NCI-H526 treated with DMSO at 0.1 percent for 48 hours (cell line): ENCODE data around the gene SLC23A1.
"Not testable (repeated sequence)": the region's sequence is repeated elsewhere in the genome, so short reads cannot be mapped to it uniquely, and the experiment has no call there.

Experiments
- DNase-seq: peaks from one replicate; lab custom pipeline; 2025; lab: John Stamatoyannopoulos, UW

Gene SLC23A1

DNA sequence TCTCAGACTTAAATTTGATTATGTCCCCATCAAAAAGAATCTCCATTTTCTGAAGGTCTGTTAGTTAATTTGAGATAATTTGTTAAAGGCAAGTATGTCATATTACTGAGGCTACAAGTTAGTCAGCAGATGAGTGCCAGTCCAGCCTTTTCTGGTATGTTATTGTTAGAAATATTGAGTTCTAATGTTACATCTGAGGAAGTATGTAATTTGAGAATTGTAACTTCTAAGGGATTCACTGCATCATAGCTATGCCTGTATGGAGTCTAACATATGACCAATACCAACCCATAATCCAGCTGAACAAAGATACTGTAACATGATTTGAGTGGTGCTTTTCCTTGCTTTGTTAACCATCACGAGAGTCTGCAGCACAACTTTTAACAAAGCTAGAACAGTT is 13.9 kb downstream of the SLC23A1 start:
- DNase-seq, result no peak

DNA sequence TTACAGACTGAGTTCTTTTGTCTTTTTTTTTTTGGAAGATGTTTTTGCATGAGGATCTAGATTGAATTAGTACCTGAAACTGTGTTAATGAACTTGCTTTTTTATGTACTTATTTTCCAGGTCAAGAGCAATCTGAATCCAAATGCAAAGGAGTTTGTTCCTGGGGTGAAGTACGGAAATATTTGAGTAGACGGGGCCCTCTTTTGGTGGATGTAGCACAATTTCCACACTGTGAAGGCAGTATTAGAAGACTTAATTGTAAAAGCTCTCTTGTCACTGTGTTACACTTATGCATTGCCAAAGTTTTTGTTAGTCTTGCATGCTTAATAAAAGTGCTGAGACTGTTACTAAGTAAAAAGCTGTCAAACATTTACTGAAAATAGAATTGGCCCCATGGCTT is 14.5 kb downstream of the SLC23A1 start:
- no peak for DNase-seq

DNA sequence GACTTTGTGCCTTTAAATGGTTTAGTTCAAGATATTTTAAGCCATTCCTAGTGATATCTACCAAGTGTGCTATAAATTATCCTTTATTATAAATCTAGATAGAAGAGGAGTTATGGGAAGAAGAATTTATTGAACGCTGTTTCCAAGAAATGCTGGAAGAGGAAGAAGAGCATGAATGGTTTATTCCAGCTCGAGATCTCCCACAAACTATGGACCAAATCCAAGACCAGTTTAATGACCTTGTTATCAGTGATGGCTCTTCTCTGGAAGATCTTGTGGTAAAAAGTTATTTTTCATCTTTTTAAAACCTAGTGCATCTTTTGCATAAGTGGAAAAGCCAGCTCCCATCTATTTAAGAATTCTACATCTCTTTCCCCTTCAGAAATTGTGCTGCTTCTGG is 18.6 kb downstream of the SLC23A1 start:
- no peak for DNase-seq

DNA sequence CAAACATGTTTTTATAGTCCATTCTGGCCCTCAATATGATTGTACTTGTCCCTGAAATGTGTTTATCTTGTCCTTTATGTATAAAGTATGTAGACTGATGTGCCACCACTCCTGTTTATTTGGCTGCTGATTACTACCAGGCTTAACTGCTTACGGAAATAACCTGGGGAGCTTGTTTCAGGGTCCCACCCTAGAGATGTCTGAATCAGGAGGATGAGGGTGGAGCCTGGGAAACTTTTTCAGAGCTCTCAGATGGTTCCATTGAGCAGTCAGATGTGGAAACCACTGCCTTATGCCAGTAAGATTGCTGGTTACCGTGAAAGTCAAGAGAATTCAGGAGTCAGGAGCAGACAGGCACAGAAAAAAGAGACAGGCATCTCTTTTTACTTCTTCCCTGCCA is 19.2 kb downstream of the SLC23A1 start:
- no peak for DNase-seq

DNA sequence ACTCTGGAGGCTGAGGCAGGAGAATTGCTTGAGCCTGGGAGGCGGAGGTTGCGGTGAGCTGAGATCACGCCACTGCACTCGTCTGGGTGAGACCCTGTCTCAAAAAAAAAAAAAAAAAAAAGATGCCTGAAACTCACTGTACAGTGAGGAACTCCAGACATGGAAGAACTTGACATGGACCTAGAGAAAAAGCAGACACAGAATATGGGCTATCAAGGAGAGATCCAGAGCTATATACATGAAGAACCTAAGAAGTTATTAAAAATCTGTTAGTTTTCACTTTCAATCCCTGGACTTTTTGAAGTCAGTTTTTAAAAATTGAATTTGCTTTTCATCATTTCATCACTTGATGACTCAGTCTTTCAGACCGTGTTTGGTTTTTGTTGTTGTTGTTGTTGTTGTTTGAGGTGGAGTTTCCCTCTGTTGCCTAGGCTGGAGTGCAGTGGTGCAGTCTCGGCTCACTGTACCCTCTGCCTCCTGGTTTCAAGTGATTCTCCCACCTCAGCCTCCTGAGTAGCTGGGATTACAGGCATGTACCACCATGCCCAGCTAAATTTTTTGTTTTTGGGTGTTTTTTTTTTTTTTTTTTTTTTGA is 21.2 kb downstream of the SLC23A1 start:
- no peak for DNase-seq

DNA sequence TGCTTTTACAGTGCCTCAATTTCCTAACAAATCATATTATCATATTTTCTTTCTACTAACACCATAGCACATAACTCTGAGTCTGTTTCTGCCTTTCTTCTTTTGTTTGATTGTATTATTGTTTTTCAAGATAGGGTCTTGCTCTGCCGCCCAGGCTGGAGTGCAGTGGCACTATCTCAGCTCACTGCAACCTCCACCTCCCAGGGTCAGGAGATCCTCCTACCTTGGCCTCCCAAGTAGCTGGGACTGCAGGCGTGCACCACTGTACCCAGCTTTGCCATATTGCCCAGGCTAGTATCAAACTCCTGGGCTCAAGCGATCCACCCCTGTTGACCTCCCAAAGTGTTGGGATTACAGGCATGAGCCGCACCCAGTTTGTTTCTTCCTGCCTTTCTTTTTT is 22.7 kb downstream of the SLC23A1 start:
- DNase-seq, result no peak

DNA sequence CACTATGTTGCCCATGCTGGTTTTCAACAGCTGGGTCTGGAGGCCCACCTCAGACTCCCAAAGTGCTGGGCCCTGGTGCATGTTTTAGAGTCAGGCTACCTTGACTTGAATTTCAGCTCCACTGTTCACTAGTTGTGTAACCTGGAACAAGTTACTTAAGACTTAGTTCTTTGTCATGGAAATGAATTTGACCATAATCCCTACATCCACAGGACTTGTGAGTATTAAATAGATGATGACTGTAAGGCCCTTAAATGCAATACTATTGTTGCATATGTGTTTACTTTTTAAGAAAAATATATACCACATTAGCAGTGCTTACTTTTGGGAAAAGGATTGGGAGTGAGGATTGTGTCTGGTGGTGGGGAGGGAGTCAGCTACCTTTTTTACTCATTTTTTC is 25.0 kb downstream of the SLC23A1 start:
- no peak for DNase-seq

DNA sequence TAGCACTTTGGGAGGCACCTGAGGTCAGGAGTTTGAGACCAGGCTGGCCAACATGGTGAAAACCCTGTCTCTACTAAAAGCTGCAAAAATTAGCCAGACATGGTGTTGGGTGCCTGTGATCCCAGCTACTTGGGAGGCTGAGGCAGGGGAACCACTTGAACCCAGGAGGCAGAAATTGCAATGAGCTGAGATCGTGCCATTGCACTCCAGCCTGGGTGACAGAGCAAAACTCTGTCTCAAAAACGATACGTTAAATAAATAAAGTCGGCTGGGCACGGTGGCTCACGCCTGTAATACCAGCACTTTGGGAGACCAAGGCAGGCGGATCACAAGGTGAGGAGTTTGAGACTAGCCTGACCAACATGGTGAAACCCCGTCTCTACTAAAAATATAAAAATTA is 27.2 kb downstream of the SLC23A1 start:
- DNase-seq, result not testable (repeated sequence)

DNA sequence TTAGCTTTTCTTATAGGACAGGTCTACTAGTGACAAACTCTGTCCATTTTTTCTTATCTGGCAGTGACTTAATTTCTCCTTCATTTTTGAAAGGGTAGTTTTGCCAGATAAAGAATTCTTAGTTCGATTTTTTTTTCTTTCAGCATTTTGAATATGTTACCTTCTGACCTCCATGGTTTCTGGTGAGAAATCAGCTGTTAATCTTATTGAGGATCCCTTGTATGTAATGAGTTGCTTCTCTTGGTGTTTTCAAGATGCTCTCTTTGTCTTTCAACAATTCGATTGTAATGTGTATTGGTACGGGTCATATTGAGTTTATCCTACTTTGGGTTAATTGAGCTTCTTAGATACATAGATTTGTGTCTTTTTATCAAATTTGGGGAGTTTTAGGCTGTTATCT is 28.9 kb downstream of the SLC23A1 start:
- DNase-seq, result no peak

DNA sequence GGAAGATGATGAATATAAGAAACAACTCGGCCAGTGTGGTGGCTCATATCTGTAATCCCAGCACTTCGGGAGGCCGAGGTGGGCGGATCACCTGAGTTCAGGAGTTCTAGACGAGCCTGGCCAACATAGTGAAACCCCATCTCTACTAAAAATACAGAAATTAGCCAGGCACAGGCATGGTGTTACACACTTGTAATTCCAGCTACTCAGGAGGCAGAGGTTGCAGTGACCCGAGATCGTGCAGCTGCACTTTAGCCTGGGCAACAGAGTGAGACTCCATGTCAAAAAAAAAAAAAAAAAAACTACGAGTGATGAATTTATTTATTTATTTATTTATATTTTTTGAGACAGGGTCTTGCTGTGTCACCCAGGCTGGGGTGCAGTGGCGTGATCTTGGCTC is 35.2 kb downstream of the SLC23A1 start:
- DNase-seq, result not testable (repeated sequence)

DNA sequence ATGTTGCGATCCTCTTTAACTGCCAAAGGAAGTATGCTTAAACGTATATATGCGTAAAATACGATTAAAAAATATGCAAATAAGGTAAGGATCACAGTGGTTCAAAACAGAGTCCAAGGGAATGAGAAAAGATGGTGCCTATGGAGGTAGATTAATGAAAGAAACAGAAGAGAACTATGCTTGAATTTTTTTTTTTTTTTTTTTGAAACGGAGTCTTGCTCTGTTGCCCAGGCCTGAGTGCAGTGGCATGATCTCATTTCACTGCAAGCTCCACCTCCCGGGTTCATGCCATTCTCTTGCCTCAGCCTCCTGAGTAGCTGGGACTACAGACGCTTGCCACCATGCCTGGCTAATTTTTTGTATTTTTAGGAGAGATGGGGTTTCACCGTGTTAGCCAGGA is 37.7 kb downstream of the SLC23A1 start:
- not testable (repeated sequence) for DNase-seq

DNA sequence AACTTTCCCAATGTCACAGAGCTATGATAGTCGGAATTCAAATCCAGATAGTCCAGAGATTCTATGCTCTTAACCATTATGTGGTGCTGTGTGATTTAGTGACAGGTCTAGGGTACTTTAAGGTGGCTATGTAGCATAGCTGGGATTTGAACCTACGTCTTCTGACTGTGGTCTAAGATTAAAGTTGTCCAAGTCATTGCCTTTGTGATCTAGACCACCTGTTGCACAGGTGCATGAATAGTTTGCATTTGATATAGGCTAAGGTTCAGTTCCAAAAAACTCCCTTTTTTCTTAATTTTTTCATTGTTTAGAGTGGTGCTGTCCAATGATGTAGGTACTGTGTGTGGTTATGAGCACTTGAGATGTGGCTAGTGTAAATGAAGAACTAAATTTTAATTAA is 38.9 kb downstream of the SLC23A1 start:
- no peak for DNase-seq

DNA sequence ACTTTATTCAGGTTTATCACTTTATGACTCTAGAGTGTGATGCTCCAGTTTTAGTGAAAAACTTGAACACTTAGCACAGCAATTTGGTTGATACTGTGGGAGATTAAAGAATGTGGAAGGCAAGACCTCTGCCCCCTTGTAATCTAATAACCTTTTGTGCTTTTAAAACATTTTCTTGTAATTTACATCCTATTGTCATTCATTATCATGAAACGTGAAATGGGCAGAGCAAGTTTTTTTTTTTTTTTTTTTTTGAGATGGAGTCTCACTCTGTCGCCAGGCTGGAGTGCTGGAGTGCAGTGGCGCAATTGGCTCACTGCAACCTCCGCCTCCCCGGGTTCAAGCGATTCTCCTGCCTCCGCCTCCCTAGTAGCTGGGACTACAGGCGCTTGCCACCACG is 39.6 kb downstream of the SLC23A1 start:
- no peak for DNase-seq

DNA sequence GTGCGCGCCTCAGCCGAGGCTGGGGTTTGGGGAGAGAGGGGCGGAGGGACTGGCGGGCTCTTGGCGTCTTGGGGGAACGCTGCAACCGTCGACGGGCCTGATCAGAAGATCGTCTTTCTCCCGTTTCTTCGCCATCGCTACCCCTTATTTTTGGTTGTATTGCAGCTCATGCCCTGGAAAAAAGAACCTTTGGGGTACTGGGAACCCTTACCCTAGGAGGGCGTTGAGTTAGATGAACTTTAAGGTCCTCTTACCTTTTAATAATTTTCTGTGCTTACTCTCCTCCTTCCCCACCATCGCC is 40.7 kb downstream of the SLC23A1 start:
- DNase-seq, result no peak

DNA sequence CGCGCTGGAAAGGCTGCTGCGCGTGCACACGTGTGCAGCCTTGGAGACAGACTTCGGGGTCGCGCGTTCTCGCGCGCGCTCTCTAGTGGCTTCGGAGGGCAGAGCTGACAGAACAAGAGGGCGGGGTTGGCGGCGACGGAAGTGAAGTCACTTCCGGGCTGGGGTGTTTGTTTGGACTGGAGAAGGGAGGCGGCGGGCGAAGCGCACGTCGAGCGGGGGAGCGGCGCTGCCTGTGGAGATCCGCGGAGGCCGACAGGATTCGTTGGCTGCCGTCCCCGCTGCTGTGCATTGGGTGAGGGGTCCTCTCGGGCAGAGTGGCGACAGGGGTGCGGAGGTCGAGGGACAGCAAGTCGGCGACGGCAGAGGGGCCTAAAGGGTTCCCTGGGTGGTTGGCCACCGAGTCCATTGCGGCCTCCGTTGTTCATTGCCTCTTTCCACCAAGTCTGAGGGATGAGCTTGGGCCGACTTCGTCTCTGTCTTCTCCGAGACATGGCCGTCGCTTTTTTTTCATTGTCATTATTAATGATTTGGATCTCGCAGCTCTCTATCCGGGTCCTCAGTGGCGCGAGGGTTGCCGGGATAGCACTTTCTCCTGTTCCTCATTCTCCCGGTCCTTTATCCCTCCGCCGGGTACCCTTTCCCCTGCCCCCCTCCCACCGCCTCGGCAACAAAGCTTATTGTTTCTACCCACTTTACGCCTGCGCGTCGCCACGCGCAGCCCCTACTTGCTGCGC is 41.2 kb downstream of the SLC23A1 start, which contains the start of gene PAIP2:
Gene PAIP2 (plus strand): TSS at position 166 of the 734 bp plus-strand sequence. CDS start 21,931 bp downstream, outside the sequence.
- DNase-seq, result peak; percentile 99

DNA sequence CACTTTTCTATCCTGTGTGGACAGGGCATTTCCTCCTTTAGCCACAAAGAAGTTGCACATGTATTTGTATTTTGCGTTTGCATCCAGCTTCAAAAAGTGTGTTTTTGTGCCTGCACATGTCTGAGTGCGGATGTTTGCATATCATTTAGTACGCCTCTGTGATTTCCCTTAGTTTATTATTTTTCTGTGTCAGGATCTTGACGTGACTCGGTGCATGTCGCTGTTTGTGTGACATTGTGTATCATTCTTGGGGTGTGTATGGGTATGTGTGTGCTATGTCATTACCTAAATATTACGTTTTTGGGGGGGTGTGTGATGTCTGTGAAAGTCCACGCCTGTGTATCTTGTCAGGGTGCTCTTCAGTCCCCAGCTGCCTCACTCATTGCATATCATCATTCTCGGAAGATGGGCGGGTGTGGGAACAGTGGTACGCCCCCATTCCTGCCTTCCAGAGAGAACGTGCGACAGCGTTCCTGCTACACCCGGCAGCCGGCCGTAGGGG is 41.9 kb downstream of the SLC23A1 start:
- no peak for DNase-seq

DNA sequence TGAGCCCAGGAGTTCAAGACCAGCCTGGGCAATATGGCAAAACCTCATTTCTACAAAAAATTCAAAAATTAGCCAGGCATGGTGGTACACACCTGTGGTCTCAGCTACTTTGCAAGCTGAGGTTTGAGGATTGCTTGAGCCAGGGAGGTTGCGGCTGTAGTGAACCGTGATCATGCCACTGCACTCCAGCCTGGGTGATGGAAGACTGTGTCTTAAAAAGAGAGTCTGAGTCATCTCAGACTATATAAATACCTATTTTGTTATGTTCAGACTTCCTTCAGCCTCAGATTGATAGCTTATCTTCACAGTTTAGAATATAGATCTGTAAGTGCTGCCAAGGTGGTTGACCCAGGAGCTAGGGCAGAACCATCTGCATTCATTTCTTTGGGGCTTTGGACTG is 43.0 kb downstream of the SLC23A1 start:
- no peak for DNase-seq

DNA sequence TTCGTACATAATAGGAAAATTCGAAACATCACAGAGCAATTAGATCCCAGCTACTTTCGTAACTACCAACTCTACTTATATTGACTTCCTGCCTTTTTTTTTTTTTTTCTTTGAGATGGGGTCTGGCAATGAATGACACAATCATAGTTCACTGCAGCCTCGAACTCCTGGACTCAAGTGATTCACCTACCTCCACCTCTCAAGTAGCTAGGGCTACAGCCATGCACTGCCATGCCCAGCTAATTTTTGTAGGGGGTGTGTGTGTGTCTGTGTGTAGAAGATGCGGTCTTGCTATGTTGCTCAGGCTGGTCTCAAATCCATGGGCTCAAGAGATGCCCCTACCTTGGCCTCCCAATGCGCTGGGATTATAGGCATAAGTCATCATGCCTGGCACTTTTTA is 47.3 kb downstream of the SLC23A1 start:
- no peak for DNase-seq
